ENCODE measurements around the gene HTRA2.
"Not testable (repeated sequence)": the region's sequence is repeated elsewhere in the genome, so short reads cannot be mapped to it uniquely, and the experiment has no call there.

Gene HTRA2

GRCh38 chr2:74529357-74530238 is at the start of gene HTRA2, which contains the start of gene AUP1:
Gene HTRA2 (plus strand): TSS chr2:74529933. CDS start chr2:74530007, 74 bp downstream.
Gene AUP1 (minus strand): TSS chr2:74529706. CDS start chr2:74529629, 77 bp downstream.
- peak; percentile 66 to 94 (median 80) for DNase-seq (ENCODE audit: low read depth in 4 of 4, low spot score in 1 of 4)

DNA sequence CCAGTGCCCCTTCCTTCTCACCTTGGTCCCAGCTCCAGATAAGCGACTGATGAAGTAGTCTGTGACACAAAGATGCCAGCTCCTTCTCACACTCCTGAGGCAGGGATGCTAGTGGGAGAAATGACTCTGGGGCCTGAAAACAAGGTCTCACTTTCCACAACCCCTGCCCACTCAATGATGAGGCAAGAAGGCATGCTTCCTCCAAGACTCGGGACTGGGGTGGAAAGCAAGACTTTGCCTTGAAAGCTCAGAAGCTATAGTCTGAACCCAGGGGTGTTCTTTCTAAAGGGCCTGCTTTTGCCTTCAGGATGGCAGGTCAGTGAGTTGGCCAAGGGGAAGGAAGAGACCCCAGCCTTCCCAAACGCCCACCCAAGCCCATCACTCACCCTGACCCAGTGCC is 48.3 kb upstream of the HTRA2 start:
- no peak for DNase-seq (ENCODE audit: low read depth in 4 of 4, low spot score in 1 of 4)

- no peak for DNase-seq (ENCODE audit: low read depth in 4 of 4, low spot score in 1 of 4)
Measured at GRCh38 chr2:74481961-74482800, 47.6 kb upstream of the HTRA2 start.

DNA sequence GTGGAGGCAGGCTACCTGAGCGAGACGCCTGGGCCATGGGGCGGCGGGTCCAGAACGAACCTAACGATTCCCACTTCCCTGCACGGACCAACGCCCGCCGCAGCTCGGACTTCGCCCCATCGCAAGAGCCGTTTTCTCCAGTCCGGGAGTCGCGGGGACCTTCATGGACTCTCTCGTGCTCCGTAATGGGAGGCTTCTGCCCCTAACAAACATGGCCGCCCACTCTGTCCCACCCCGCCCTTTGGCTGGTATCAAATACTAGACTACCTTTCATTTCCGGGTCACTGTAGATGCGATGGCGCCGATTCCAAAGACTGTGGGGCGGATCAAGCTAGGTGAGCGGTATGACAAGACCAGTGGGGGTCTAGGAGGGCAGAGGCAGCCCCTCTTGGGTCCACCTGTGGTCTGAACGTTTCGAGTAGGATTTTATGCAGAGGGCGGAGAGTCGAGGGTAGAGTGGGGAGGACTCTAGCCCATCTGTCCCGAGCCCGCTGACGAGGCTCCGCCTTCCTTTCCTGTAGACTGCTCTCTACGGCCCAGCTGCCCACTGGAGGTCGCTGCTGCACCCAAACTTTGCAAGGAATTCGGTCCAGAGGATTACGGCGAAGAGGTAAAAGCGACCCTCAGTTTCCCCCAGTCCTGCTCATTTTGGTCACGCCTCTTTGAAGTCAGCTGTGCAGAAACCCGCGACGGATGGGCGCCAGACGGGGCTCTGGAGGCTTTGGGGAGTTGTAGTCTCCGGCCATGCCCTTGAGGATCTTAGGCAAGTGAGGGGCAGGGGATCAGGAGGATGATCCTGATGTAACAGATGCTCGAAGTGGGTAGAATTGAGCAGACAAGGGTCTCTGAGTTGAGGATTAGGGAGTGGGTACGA is 46.7 kb upstream of the HTRA2 start, which contains the start of the genes CCDC142 and TTC31:
CCDC142 (minus strand) TSS at position 198 of the 874 bp plus-strand sequence; CDS start at position 37, 161 bp downstream.
TTC31 (plus strand) TSS at position 281 of the 874 bp plus-strand sequence; CDS start at position 296, 15 bp downstream.
- DNase-seq (ENCODE audit: low read depth in 4 of 4, low spot score in 1 of 4), result peak; percentile 81 to 91 (median 84)

DNA sequence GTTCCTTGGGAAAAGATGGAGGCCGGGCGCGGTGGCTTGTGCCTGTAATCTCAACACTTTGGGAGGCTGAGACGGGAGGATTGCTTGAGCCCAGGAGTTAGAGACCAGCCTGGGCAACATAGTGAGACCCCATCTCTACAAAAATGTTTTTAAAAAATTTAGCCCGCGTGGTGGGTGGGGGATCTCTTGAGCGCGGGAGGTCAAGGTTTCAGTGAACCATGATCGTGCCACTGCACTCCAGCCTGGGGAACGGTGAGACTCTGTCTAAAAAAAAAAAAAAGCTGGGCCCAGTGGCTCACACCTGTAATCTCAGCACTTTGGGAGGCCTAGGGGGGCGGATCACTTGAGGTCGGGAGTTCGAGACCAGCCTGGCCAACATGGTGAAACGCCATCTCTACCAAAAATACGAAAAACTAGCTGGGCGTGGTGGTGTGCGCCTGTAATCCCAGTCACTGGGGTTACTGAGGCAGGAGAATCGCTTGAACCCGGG is 46.0 kb upstream of the HTRA2 start:
- DNase-seq (ENCODE audit: low read depth in 4 of 4, low spot score in 1 of 4), result not testable (repeated sequence)

- no peak for DNase-seq (ENCODE audit: low read depth in 4 of 4, low spot score in 1 of 4)
Measured at GRCh38 chr2:74486141-74486540, 43.6 kb upstream of the HTRA2 start.

- DNase-seq (ENCODE audit: low read depth in 4 of 4, low spot score in 1 of 4), result no peak
Measured at GRCh38 chr2:74488643-74489481, 40.9 kb upstream of the HTRA2 start.

DNA sequence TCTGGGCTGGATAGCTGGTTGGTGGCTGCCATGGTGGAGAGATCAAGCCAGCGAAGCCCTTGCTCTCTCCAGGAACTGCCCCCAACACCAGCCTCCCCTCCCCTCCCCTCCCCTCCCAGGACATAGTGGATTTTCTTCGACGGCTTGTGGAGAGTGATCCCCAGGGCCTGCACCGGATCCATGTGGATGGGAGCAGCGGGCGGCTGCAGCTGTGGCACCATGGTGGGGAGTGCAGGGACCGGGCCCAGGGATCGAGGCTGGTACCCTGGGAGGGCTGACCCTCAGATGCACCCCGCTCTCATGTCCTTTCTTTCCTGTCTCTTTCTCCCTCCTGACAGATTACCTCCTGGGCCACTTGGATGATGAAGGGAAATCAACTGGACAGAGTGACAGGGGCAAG is 39.8 kb upstream of the HTRA2 start:
- DNase-seq (ENCODE audit: low read depth in 4 of 4, low spot score in 1 of 4), result no peak

- DNase-seq (ENCODE audit: low read depth in 4 of 4, low spot score in 1 of 4), result no peak
Measured at GRCh38 chr2:74491648-74492544, 37.8 kb upstream of the HTRA2 start.

GRCh38 chr2:74493546-74493945 is 36.2 kb upstream of the HTRA2 start:
- no peak for DNase-seq (ENCODE audit: low read depth in 4 of 4, low spot score in 1 of 4)

DNA sequence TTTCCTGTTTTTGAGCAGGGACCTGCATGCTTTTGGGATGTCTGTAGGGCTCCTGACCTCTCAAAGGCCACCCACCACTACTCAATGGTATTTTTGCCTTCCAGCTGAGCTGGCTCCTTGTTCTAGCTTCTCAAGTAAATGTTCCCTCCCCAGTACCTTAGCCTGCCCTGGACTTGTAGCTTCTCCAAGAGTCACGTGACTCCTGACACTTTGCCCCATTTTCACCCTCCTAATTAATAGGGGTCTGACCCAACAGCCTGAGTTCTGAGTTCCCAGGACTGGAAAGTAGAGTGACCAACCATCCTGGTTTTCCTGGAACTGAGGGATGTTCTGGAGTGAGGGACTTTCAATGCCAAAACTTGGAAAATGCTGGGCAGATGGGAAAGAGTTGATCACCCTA is 34.3 kb upstream of the HTRA2 start:
- no peak for DNase-seq (ENCODE audit: low read depth in 4 of 4, low spot score in 1 of 4)

DNA sequence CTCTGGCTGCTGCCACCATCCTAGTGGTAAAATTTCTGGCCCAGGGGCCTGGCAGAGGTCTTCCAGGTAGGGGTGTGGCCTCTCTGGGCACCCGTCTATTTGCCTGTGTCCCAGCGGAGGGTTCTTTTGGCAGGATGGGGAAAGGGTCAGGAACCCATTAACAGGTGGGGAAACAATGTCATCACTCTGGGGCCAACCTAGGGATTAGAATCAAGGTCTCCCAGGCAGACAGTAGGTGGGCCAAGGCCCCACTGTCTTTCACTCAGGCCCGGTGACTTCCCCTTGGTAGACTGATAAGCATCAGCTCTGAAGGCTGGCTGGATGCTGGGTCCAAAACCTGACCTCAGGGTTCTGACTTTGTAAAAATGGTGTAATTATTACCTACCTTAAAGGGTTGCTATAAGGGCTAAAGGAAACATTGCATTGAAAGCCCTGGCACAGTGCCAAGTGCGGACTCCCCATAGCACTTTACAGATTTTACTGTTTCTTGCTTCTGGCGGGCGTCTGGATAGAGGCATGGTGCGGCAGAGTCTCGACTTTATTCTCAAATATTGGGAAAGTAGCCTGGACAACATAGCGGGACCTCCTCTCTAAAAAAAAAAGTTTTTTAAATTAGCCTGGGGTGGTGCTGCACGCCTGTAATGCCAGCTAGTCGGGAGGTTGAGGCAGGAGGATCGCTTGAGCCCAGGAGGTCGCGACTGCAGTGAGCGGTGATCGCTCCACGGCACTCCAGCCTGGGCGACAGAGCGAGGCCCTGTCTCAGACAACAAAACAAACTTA is 32.5 kb upstream of the HTRA2 start:
- no peak for DNase-seq (ENCODE audit: low read depth in 4 of 4, low spot score in 1 of 4)

- DNase-seq (ENCODE audit: low read depth in 4 of 4, low spot score in 1 of 4), result no peak
Measured at GRCh38 chr2:74497777-74498499, 31.8 kb upstream of the HTRA2 start.

GRCh38 chr2:74498500-74499266 is 31.1 kb upstream of the HTRA2 start:
- DNase-seq (ENCODE audit: low read depth in 4 of 4, low spot score in 1 of 4), result peak in 1 of 4 experiments; percentile 19

- DNase-seq (ENCODE audit: low read depth in 4 of 4, low spot score in 1 of 4), result peak in 1 of 4 experiments; percentile 31
Measured at GRCh38 chr2:74499267-74499939, 30.3 kb upstream of the HTRA2 start, which contains the start of gene LBX2. Gene LBX2 (minus strand): TSS chr2:74499603. CDS start chr2:74499537, 66 bp downstream.
